ENCODE measurements around the gene RTN4R. TPM values are rescaled to one million over a fixed set of nuclear protein-coding genes. Genes with fewer than 3 reads are reported as not detected.

RTN4R gene
- total RNA-seq, 1 donor from 2014 or later = 2.9 TPM

DNA sequence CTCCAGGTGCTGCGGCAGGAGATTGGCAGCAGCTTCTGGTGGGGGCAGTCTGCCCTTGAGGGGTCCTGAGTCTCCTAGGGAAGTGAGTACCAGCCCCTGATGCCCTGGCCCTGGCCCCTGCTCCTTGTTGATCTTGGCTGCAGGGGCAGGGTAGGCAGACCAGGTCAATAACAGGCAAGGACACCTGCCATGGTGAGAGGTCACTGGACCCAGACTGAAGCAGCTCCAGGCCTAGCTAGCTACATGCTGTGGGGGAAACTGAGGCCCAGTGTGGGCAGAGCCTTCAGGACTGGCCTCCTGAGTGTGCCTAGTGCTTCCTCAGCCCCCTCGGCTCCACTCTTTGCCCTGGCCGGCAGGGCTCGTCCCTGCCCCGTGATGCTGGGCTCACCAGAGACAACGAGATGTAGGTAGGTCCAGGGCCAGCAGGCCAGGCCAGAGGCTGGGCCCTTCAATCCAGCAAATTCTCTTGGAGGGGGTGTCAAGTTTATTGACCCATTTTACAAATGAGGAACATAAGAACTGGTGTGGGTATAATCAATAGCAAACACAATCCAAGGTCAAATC lies 20.4 kb downstream of the RTN4R start:
- no peak overlapping the region for H3K4me2 ChIP-seq (ENCODE audit: low read length)
- no peak for TF ChIP-seq EZH2 (IDR thresholded peaks at IDR 0.05; ENCODE audit: insufficient read depth, low read length)
- TF ChIP-seq, protein P1, sequence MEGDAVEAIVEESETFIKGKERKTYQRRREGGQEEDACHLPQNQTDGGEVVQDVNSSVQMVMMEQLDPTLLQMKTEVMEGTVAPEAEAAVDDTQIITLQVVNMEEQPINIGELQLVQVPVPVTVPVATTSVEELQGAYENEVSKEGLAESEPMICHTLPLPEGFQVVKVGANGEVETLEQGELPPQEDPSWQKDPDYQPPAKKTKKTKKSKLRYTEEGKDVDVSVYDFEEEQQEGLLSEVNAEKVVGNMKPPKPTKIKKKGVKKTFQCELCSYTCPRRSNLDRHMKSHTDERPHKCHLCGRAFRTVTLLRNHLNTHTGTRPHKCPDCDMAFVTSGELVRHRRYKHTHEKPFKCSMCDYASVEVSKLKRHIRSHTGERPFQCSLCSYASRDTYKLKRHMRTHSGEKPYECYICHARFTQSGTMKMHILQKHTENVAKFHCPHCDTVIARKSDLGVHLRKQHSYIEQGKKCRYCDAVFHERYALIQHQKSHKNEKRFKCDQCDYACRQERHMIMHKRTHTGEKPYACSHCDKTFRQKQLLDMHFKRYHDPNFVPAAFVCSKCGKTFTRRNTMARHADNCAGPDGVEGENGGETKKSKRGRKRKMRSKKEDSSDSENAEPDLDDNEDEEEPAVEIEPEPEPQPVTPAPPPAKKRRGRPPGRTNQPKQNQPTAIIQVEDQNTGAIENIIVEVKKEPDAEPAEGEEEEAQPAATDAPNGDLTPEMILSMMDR (IDR thresholded peaks at IDR 0.05; ENCODE audit: insufficient read depth, low read depth, low read length) = no peak
- peaks cover 27% of the 10 kb centered on the region for H3K4me1 ChIP-seq (ENCODE audit: insufficient read depth, low read length)
- H3K9me3 Mint-ChIP-seq (ENCODE audit: unreplicated experiment) = peaks cover 2% of the 10 kb centered on the region
- no peaks in the 10 kb centered on the region for H3K36me3 ChIP-seq (ENCODE audit: insufficient read depth, low read length)
- H3K4me3 ChIP-seq (ENCODE audit: insufficient read depth, low read depth, low read length) = no peak overlapping the region
- no peaks in the 10 kb centered on the region for H3K9me3 ChIP-seq (ENCODE audit: insufficient read depth, low read depth, low read length)
- no peak overlapping the region for H3K9ac ChIP-seq (ENCODE audit: low read length)
- no peaks in the 10 kb centered on the region for H4K20me1 ChIP-seq (ENCODE audit: insufficient read depth, low read length)
- H3K27me3 Mint-ChIP-seq (ENCODE audit: low read depth, unreplicated experiment) = peaks cover 2% of the 10 kb centered on the region
- no peak overlapping the region for H3K4me3 Mint-ChIP-seq (ENCODE audit: unreplicated experiment)
- DNase-seq (ENCODE audit: low read depth) (no peak), FAIRE-seq (no peak)
- H3K27me3 ChIP-seq (ENCODE audit: insufficient read depth, low read length) = peaks cover 2% of the 10 kb centered on the region
- no peak overlapping the region for H3K27ac Mint-ChIP-seq (ENCODE audit: unreplicated experiment)
- H3K79me2 ChIP-seq (ENCODE audit: insufficient read depth, low read length) = no peaks in the 10 kb centered on the region
- no peak overlapping the region for H3K27ac ChIP-seq (ENCODE audit: low read depth, low read length)
- H2AFZ ChIP-seq (ENCODE audit: low read depth, low read length) = no peak overlapping the region
- H3K4me1 Mint-ChIP-seq (ENCODE audit: low read depth, unreplicated experiment) = peaks cover 22% of the 10 kb centered on the region
- no peaks in the 10 kb centered on the region for H3K36me3 Mint-ChIP-seq (ENCODE audit: low read depth, unreplicated experiment)

- no peak for TF ChIP-seq EZH2 (IDR thresholded peaks at IDR 0.05; ENCODE audit: insufficient read depth, low read length)
- TF ChIP-seq, protein P1 (IDR thresholded peaks at IDR 0.05; ENCODE audit: insufficient read depth, low read depth, low read length) = no peak
- FAIRE-seq (no peak), DNase-seq (ENCODE audit: low read depth) (peak; percentile 43)
- Histone ChIP-seq H3K27ac (ENCODE audit: low read depth, low read length) (no peak overlapping the region), H3K79me2 (ENCODE audit: insufficient read depth, low read length) (no peaks in the 10 kb centered on the region), H4K20me1 (ENCODE audit: insufficient read depth, low read length) (no peaks in the 10 kb centered on the region), H3K4me3 (ENCODE audit: insufficient read depth, low read depth, low read length) (no peak overlapping the region), H3K36me3 (ENCODE audit: insufficient read depth, low read length) (no peaks in the 10 kb centered on the region), H2AFZ (ENCODE audit: low read depth, low read length) (no peak overlapping the region), H3K9me3 (ENCODE audit: insufficient read depth, low read depth, low read length) (no peaks in the 10 kb centered on the region), H3K9ac (ENCODE audit: low read length) (peak overlapping the region; percentile 13), H3K4me1 (ENCODE audit: insufficient read depth, low read length) (peaks cover 27% of the 10 kb centered on the region), H3K27me3 (ENCODE audit: insufficient read depth, low read length) (peaks cover 2% of the 10 kb centered on the region), H3K4me2 (ENCODE audit: low read length) (peak overlapping the region; percentile 39)
- Mint-ChIP-seq H3K36me3 (ENCODE audit: low read depth, unreplicated experiment) (no peaks in the 10 kb centered on the region), H3K4me3 (ENCODE audit: unreplicated experiment) (no peak overlapping the region), H3K9me3 (ENCODE audit: unreplicated experiment) (peaks cover 2% of the 10 kb centered on the region), H3K27ac (ENCODE audit: unreplicated experiment) (no peak overlapping the region), H3K4me1 (ENCODE audit: low read depth, unreplicated experiment) (peaks cover 22% of the 10 kb centered on the region), H3K27me3 (ENCODE audit: low read depth, unreplicated experiment) (peaks cover 2% of the 10 kb centered on the region)
These were observed 21.1 kb downstream of the RTN4R start for GRCh38 chr22:20247010-20247505.

DNA sequence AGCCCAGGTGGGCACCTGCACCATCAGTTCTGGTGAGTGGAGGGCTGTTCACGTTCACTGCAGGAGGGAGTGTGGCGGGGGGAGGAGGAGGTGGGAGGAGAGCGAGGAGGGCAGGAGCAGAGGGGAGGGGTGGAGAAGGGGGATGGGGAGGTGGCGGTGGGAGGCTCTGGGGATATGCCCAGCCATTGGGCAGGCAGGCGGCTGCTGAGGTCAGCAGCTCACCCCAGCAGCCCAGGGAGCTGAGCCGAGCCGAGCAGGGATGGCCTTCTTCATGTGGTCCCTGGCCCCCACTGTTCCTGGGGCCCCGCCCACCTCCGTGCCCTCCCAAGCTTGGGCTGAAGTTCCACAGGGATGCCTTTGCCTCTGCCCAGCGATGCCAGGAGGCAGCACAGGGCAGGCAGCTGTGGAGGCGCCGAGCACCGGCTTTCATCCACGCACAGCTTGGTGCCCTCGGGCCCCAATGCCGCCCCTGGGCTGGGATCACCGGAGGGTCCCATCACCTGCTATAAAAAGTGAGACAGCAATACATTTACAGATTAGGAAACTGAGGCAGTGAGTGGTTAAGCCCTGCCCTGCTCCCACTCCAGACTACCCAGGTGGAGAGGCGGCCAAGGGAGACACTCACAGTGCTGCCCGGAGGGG lies 21.6 kb downstream of the RTN4R start:
- Mint-ChIP-seq H3K4me3 (ENCODE audit: unreplicated experiment) (no peak overlapping the region), H3K27me3 (ENCODE audit: low read depth, unreplicated experiment) (peaks cover 2% of the 10 kb centered on the region), H3K27ac (ENCODE audit: unreplicated experiment) (no peak overlapping the region), H3K4me1 (ENCODE audit: low read depth, unreplicated experiment) (peaks cover 22% of the 10 kb centered on the region), H3K9me3 (ENCODE audit: unreplicated experiment) (peaks cover 2% of the 10 kb centered on the region), H3K36me3 (ENCODE audit: low read depth, unreplicated experiment) (no peaks in the 10 kb centered on the region)
- DNase-seq (ENCODE audit: low read depth) = no peak
- no peak overlapping the region for H2AFZ ChIP-seq (ENCODE audit: low read depth, low read length)
- FAIRE-seq = no peak
- H3K4me3 ChIP-seq (ENCODE audit: insufficient read depth, low read depth, low read length) = no peak overlapping the region
- no peaks in the 10 kb centered on the region for H3K79me2 ChIP-seq (ENCODE audit: insufficient read depth, low read length)
- peak overlapping the region; percentile 13 for H3K9ac ChIP-seq (ENCODE audit: low read length)
- peaks cover 27% of the 10 kb centered on the region for H3K4me1 ChIP-seq (ENCODE audit: insufficient read depth, low read length)
- H4K20me1 ChIP-seq (ENCODE audit: insufficient read depth, low read length) = no peaks in the 10 kb centered on the region
- no peak overlapping the region for H3K27ac ChIP-seq (ENCODE audit: low read depth, low read length)
- TF ChIP-seq EZH2 (IDR thresholded peaks at IDR 0.05; ENCODE audit: insufficient read depth, low read length) = no peak
- TF ChIP-seq, protein P1 (IDR thresholded peaks at IDR 0.05; ENCODE audit: insufficient read depth, low read depth, low read length) = no peak
- no peaks in the 10 kb centered on the region for H3K36me3 ChIP-seq (ENCODE audit: insufficient read depth, low read length)
- no peaks in the 10 kb centered on the region for H3K9me3 ChIP-seq (ENCODE audit: insufficient read depth, low read depth, low read length)
- H3K4me2 ChIP-seq (ENCODE audit: low read length) = peak overlapping the region; percentile 39
- H3K27me3 ChIP-seq (ENCODE audit: insufficient read depth, low read length) = peaks cover 2% of the 10 kb centered on the region
